Measurements from ENCODE around the gene DCTN4. TPM values are rescaled to one million over a fixed set of nuclear protein-coding genes. Genes with fewer than 3 reads are reported as not detected.

Gene DCTN4
- total and polyA plus RNA-seq, 2 of the 8 experiments (the other 6 are each of a cell fraction or from before 2014, with no cell fraction given) = 20.5 to 42.7 TPM

GRCh38 chr5:150661086-150661485, 97.7 kb downstream of the DCTN4 start, which contains the start of gene MYOZ3 (continued):
- TF ChIP-seq MAX (IDR thresholded peaks at IDR 0.05) = no peak
- no peak for TF ChIP-seq JUN (IDR thresholded peaks at IDR 0.05; ENCODE audit: low read depth, low read length)
- TF ChIP-seq BACH1 (IDR thresholded peaks at IDR 0.05; ENCODE audit: low read length) = no peak

Measured in H1 (cell line).